Measurements from ENCODE around the gene SPAG16.

- TF ChIP-seq POLR2A (IDR thresholded peaks at IDR 0.05; ENCODE audit: low read depth, low read length) (no peak), POLR2AphosphoS5 (IDR thresholded peaks at IDR 0.05; ENCODE audit: low read depth, low read length) (no peak)
Observed at GRCh38 chr2:214005337-214005736, 721.1 kb downstream of the SPAG16 start.
